Testis (tissue), 2 donors: ENCODE data around the gene SLC5A4.

ENCODE experiments used
- CTCF ChIP-seq, 3 experiments: fragments of 450-650 bp in 2 of 3; fragments of 200-600 bp in 1 of 3; sonication (generic) in 1 of 3; IDR thresholded peaks; one replicate each; pipeline ENCODE4 v1.5.1; 2016 to 2019; ENCODE audit warnings: antibody characterized with exemption in 3 of 3, mild to moderate bottlenecking in 2 of 3, moderate library complexity in 1 of 3
- POLR2A ChIP-seq: fragments of 450-650 bp; IDR thresholded peaks from one replicate; pipeline ENCODE4 v1.6.1; 2017; ENCODE audit warnings: antibody characterized with exemption, mild to moderate bottlenecking, moderate library complexity

DNA sequence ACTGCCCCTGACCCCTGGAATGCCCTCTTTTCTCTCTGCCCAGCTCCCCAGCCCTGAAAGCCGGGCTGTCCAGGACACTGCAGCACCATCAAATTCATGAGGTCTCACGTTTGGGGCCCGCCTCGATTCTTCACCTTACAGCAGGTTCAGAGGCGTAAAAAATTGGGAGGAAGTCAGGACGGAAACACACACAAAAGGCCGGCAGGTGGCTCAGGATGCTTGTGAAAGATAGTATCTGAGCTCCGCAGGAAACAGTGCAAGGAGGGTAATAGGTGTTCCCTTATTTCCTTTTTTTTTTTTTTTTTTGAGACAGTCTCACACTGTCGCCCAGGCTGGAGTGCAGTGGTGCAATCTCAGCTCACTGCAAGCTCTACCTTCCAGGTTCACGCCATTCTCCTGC, 54.4 kb downstream of the SLC5A4 start:
- TF ChIP-seq CTCF (IDR thresholded peaks at IDR 0.05) (no peak), POLR2A (no peak)
